ENCODE results near the gene ADAT3. TPM values are rescaled to one million over a fixed set of nuclear protein-coding genes. Genes with fewer than 3 reads are reported as not detected.

Gene ADAT3
- total and polyA plus RNA-seq, 7 donors: 0.33 to 17.4 (median 6.2) TPM

- H3K4me1 ChIP-seq: peaks cover 0 to 15% (median 13%) of the 10 kb centered on the region in 4 donors
- no peaks in the 10 kb centered on the region for H3K27me3 ChIP-seq
- H3K4me3 ChIP-seq: no peak overlapping the region
- TF ChIP-seq EP300 (IDR thresholded peaks at IDR 0.05) (no peak), POLR2AphosphoS5 (IDR thresholded peaks at IDR 0.05) (no peak), CTCF (IDR thresholded peaks at IDR 0.05) (no peak), POLR2A (IDR thresholded peaks at IDR 0.05) (no peak)
- WGBS, 2 donors: 90 to 93% methylated on average over 8 of the region's 8 CpGs
- H3K27ac ChIP-seq: no peak overlapping the region
- intact Hi-C loops (cut with DNase I): no loop called here
- no peaks in the 10 kb centered on the region for H3K9me3 ChIP-seq
- no peak for DNase-seq
- no peaks in the 10 kb centered on the region for H3K36me3 ChIP-seq
These were observed 28.7 kb downstream of the ADAT3 start for GRCh38 chr19:1933942-1934341.

GRCh38 chr19:1935484-1936208 lies 30.4 kb downstream of the ADAT3 start:
- intact Hi-C loops (cut with DNase I): no loop called here
- H3K27ac ChIP-seq: no peak overlapping the region
- H3K9me3 ChIP-seq: no peaks in the 10 kb centered on the region
- H3K4me1 ChIP-seq: peaks cover 0 to 11% (median 11%) of the 10 kb centered on the region in 4 donors
- H3K4me3 ChIP-seq: no peak overlapping the region
- WGBS, 2 donors: 65 to 66% methylated on average over 11 of the region's 11 CpGs
- TF ChIP-seq POLR2A (IDR thresholded peaks at IDR 0.05): no peak
- no peak for TF ChIP-seq EP300 (IDR thresholded peaks at IDR 0.05)
- no peak for TF ChIP-seq POLR2AphosphoS5 (IDR thresholded peaks at IDR 0.05)
- no peak for TF ChIP-seq CTCF (IDR thresholded peaks at IDR 0.05)
- no peaks in the 10 kb centered on the region for H3K36me3 ChIP-seq
- no peak for DNase-seq
- no peaks in the 10 kb centered on the region for H3K27me3 ChIP-seq

DNA sequence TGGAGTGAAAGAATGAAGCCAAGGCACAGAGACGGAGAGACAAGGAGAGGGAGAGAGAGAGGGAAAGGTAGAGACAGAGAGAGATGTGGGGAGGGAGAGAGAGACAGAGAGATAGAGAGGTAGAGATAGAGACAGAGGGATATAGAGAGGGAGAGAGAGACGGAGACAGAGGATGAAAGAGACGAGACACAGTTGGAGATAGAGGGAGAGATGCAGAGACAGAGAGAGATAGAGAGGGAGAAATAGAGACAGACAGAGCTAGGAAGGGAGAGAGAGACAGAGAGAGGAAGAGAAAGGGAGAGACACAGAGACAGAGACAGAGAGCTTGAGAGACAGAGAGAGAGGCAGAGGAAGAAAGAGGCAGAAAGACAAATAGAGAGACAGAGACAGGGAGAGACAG lies 31.2 kb downstream of the ADAT3 start:
- H3K36me3 ChIP-seq: no peaks in the 10 kb centered on the region
- no peak overlapping the region for H3K4me3 ChIP-seq
- WGBS, 2 donors: 79 to 85% methylated on average over 3 of the region's 3 CpGs
- H3K4me1 ChIP-seq: peaks cover 0 to 12% (median 11%) of the 10 kb centered on the region in 4 donors
- no peaks in the 10 kb centered on the region for H3K27me3 ChIP-seq
- H3K9me3 ChIP-seq: no peaks in the 10 kb centered on the region
- no peak for TF ChIP-seq POLR2AphosphoS5 (IDR thresholded peaks at IDR 0.05)
- TF ChIP-seq CTCF (IDR thresholded peaks at IDR 0.05): no peak
- no peak for TF ChIP-seq EP300 (IDR thresholded peaks at IDR 0.05)
- no peak for TF ChIP-seq POLR2A (IDR thresholded peaks at IDR 0.05)
- H3K27ac ChIP-seq: no peak overlapping the region
- intact Hi-C loops (cut with DNase I): no loop called here
- DNase-seq: no peak

DNA sequence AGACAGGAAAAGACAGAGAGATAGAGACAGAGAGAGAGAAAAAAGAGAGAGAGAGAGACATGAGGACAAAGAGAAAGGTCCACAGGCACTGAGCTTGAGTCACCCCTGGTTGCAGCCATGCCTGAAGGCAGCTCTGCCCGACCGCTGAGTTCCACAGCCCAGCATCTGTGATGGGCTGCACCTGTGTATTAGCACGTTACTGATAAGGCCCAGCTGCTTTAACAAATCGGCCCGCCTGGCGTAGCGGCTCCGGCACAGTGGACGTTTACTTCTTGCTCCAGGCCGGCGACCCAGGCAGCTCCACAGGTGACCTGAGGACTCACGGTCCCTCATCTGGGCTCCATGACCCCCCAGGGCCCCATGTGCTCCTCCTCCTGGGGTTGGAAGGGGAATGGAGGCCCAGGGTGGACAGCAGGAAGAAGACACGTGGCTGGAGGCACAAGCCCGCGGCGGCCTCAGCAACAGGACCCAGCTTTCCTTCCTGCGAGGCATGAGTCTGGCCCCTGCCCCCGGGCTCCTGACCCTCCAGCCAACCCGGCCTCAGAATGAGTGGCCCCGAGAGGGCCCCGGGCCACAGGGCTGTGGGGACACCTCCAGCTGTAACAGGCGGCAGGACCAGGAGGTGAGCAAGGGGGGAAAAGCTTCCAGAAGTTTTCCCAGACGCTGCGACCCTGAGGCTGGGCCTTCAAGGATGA lies 31.9 kb downstream of the ADAT3 start:
- Histone ChIP-seq H3K27me3 (no peaks in the 10 kb centered on the region), H3K9me3 (no peaks in the 10 kb centered on the region), H3K4me3 (no peak overlapping the region), H3K4me1 (peaks cover 0 to 18% (median 11%) of the 10 kb centered on the region in 4 donors), H3K36me3 (no peaks in the 10 kb centered on the region), H3K27ac (no peak overlapping the region)
- intact Hi-C loops (cut with DNase I): no loop called here
- DNase-seq: no peak
- WGBS, 2 donors: 91 to 92% methylated on average over 24 of the region's 24 CpGs
- no peak for TF ChIP-seq POLR2AphosphoS5 (IDR thresholded peaks at IDR 0.05)

DNA sequence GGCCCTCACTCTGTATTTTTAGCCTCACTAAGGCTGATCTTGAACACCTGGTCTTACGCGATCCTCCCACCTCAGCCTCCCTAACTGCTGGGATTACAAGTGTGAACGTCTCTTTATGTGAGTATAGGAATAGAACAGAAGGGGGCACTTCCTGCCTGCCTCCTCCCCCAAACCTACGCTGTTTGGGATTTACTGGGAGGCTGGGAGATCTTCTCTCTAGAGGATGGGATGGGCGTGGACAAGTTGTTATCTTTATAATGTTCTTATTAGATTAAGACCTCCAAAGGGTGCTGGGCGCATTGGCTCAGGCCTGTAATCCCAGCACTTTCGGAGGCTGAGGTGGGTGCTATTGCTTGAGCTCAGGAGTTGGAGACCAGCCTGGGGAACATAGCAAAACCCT lies 32.9 kb downstream of the ADAT3 start:
- H3K36me3 ChIP-seq: no peaks in the 10 kb centered on the region
- TF ChIP-seq EP300 (IDR thresholded peaks at IDR 0.05) (no peak), POLR2A (IDR thresholded peaks at IDR 0.05) (no peak)
- no peak overlapping the region for H3K27ac ChIP-seq
- H3K4me3 ChIP-seq: no peak overlapping the region
- 84% methylated on average over 7 of the region's 7 CpGs for WGBS, 2 donors
- no peaks in the 10 kb centered on the region for H3K27me3 ChIP-seq
- H3K4me1 ChIP-seq: peaks cover 0 to 28% (median 20%) of the 10 kb centered on the region in 4 donors
- intact Hi-C loops (cut with DNase I): no loop called here
- no peak for DNase-seq
- H3K9me3 ChIP-seq: no peaks in the 10 kb centered on the region

All from sigmoid colon (tissue), 7 donors.